Measurements from ENCODE around the gene LHCGR. TPM values are rescaled to one million over a fixed set of nuclear protein-coding genes. Genes with fewer than 3 reads are reported as not detected.
A peak's percentile ranks its signal among the peaks of the same experiment; 100 is the strongest.
"Not testable (repeated sequence)": the region's sequence is repeated elsewhere in the genome, so short reads cannot be mapped to it uniquely, and the experiment has no call there.

The LHCGR gene
- total RNA-seq, 1 donor from 2014 or later, result not detected

DNA sequence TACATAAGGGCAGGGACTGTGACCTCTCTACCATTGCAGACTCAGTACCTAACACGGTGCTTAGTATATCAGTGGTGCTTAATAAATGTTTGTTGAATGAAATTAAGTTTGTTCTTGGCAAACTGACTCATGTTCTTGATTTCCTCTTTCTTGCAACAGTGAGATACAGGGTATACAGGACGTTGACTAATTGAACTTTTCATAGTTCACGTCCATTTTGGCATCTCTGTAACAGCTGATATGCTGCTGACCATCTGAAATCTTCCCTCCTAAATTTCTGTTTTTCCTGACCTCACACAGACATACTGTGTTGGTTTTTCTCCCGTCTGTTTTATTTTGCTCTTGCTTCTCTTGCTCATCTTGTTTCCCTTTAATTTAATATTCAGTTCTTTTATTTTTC lies 44.2 kb downstream of the LHCGR start:
- peak in 1 of 2 donors; percentile 79 for DNase-seq (ENCODE audit: low read depth in 2 of 2)

DNA sequence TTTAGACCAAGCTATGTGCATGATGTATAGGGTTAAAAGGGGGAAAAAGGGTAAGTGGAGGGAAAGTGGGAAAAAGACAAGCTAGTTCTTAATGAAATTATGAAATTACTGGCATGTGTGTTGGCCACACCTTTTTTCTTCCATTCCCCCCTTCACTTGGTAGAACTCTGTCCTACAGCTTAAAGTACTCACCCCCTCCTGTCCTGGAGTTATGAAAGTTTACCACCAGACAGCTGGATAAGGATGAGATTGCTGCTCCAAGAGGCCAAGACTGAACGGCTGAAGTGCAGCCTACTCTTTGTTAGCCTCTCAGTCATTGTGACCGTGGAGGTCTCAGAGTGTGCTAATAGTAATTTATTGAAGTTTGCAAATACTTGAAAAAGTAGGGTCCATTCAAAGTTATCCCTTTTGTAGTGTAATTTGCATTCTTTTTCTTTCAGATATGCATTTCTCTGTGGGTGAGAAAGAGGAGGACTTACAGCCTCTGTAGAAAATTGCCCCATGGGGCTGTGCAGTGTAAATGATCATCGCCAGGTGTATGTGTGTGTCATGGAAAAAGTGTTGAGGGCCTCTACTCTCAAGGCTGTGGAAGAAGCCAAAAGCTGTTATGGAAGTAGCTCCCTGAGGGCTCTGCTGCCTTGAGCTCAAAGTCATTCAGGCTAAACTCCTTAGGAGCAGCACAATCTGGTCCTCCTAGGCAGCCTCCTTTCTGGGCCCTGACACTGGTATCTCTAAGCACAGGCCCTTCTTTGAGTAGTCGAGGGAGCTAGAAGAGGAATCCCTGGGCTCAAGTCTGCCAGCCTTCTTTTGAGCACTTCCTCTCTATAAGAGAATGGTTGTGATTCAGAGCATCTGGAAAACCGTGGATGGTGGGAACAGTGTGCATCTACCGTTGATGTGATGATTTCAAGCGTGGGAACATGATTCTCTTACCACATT lies 46.2 kb downstream of the LHCGR start:
- peak in 1 of 2 donors; percentile 36 for DNase-seq (ENCODE audit: low read depth in 2 of 2)

DNA sequence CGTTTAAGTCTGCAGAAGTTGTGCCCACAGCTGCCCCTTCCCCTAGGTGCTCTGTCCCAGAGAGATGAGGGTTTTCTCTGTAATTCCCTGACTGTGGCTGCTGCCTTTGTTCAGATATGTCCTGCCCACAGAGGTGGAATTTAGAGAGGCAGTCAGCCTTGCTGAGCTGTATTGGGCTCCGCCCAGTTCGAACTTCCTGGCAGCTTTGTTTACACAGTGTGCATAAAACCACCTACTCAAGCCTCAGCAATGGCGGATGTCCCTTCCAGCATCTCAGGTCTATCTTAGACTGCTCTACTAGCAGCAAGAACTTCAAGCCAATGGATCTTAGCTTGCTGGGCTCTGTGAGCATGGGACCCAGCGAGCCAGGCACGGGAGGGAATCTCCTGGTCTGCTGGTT lies 48.1 kb downstream of the LHCGR start:
- peak in 1 of 2 donors; percentile 50 for DNase-seq (ENCODE audit: low read depth in 2 of 2)

DNA sequence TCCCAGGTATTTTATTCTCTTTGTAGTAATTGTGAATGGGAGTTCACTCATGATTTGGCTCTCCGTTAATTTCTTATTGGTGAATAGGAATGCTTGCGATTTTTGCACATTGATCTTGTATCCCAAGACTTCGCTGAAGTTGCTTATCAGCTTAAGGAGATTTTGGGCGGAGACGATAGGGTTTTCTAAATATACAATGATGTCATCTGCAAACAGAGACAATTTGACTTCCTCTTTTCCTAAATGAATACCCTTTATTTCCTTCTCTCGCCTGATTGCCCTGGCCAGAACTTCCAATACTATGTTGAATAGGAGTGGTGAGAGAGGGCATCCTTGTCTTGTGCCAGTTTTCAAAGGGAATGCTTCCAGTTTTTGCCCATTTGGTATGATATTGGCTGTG lies 51.9 kb downstream of the LHCGR start:
- DNase-seq (ENCODE audit: low read depth in 2 of 2), result not testable (repeated sequence)

DNA sequence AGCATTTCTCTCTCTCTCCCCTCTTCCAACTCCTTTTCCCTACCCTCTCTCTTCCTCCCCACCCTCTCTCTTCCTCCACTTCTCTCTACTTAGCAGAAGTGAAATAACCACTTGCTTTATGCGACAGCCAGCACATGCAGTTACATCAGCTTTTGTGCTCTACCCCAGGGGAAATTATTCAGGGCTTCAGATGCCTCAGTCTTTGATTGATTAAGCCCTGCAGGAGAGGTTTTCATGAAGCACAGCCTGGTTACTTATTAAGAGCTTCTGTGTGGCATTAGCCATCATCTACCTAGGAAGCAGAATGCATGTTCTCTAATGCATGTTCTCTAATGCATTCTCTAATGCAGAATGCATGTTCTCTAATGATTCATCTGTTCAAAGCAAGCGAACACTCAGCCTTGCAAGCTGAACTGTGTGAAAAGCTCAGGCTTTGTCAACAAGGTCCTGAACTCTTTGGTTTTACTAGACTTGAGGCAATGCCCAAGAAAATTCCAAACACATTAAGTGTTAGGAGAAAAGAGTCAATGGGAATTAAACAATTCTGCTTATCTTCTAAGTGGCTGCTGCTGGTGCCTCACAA lies 56.1 kb downstream of the LHCGR start:
- DNase-seq (ENCODE audit: low read depth in 2 of 2), result no peak

DNA sequence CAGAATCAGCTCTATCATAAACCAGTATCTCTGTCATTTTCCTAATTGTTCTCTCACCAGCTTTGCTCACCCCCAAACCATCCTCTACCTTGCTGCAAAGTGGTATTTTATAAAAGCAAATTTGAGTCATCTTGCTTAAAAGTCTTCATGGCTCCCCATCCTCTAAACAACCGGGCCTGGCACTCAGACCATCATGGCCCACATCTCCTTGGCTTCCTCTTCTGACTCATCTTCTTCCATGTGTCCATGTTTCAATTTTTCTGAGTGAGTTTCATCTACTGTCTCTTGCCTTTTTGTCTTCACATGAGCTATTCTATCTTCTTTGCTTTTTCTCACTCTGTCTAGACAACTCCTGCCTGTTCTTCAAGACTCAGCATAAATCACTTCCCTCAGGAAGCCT lies 58.6 kb downstream of the LHCGR start:
- DNase-seq (ENCODE audit: low read depth in 2 of 2), result no peak

DNA sequence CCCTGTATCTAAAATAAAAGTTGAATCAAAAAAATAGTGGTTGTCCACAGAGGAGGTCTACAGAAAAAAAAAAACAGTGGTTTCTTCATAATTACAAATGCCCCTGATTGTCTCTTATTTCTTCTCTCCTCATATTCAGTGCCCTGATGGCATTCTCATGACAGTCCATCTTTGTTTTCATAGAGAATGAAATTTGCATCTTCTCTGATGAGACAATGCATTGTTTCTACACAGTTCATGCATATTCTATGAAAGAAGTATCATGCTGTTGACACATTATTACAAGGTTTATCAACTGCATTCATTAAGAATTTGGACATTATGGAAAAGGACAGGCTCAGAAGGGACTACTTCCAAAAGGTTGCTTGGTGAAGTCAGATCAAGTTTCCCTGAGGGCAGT lies 59.5 kb downstream of the LHCGR start:
- DNase-seq (ENCODE audit: low read depth in 2 of 2), result no peak

DNA sequence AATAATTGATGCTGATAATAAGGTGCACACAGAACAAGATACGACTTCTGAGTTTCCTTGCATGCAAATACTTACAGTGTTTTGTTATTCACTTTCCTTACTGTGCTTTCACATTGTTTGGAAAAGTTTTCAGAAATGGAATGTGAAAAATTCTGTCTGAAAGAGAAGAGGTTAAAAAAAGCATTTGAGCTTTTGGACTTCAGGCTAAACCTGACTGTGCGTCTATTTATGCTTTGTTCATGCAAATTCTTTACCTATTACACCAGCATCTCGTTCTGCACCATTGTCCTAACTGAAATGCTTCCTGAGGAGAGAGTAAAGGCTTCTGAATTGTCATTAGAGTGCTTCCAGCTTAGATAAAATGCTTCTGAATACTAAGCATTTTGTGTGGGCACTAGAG lies 61.4 kb downstream of the LHCGR start:
- no peak for DNase-seq (ENCODE audit: low read depth in 2 of 2)

DNA sequence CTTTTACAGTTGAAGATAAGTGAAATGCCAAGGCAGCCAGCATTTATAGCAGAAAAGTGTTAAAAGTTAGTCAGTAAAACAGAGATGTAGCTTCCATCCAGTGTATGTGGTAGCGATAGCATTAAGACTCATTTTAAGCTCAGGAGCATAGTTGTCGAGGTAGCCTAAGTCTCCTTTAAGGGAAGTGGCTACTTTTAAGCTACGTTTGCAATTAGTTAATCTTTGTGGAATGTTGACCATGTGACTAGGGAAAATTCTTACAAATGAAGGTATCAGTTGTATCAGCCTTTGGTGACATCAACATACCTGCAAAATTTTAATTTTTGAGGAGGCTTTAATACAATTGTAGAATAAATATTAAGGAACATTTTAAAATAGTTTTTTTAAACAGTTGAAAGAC lies 61.9 kb downstream of the LHCGR start:
- no peak for DNase-seq (ENCODE audit: low read depth in 2 of 2)

DNA sequence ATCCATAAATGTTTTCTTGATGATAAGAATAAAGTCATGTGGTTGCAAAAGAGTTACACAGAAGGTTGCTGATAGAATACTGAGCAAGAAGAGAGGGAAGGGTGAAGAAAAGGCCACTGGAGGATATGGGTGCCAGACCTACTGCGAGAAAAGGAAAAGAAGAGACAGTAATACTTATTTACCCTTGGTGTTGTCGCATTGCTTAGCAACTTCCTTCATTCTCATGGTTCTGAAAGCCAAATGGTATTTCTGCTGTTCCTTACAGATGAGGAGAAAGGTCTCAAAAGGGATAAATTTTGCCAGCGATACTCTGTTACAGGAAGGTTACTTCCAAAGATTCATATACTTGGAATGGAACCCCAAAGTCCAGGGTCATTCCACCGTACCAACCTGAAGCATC lies 62.5 kb downstream of the LHCGR start:
- DNase-seq (ENCODE audit: low read depth in 2 of 2), result no peak

DNA sequence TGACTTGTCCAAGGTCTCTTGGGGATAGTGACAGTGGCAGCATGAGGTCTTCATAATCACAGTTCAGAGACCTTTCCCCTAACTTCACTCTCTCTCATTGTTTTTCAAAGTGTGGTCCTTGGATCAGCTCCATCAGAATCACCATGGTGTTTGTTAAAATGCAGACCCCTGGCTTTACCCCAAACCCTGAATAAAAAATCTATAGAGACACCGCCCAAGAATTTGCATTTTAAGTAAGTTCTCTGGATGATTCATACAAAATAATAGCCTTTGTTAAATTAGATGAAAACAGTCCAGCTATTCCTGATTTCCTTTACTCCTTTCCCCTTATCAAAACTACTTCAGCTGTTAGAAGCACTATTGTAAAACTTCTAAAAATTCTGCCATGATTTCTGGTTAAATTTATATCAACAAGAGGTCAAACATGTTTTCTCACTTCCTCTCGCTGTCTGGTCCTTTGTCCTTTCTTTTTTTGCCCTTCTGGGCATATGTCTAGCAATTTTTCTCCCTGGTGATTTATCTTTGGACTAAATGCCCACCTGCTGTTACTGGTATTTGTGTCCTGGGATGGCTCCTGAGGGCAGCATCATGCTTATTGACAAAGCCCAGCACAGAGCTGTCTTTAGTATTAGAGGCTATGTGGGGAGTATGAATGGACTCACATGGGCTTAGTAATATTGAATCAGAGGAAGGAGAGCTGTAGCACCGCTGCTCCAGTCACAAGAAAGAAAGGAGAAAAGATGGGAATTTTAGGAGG lies 63.4 kb downstream of the LHCGR start:
- no peak for DNase-seq (ENCODE audit: low read depth in 2 of 2)

DNA sequence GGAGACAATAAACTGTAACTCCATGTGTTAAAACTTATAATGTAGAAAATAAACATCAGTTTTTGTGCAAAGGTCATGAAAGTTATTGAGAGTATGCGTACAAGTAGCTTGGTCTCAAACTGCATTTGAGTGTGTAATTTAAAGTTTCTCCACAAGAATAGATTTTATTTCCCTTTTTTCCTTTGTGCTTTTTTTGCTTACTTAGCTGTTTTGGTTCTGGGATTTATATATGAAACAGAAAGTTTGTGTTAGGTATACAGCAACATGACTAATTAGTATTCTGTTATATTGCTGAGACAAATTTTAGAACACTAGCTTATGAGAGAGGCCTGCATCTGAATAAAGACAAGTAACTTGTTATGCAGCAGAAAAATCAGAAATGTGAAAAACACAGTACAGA lies 70.4 kb downstream of the LHCGR start:
- no peak for DNase-seq (ENCODE audit: low read depth in 2 of 2)

DNA sequence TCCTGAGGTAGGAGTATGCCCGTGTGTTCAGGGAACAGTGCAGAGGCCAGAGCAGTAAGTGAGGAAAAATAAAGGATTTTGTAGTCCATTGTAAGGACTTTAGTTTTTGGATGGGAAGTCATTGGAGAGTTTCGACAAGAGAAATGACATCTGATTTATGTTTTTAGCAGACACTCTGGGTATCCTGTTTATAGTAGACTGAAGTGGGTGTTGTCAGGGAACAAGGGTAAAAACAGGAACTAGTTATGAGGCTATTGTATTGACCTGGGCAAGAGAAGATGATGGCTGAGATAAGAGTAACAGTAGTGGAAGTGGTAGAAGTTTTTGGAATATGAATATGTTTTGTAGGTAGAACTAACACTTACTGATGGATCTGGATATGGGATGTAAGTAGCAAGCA lies 78.1 kb downstream of the LHCGR start:
- DNase-seq (ENCODE audit: low read depth in 2 of 2), result peak in 1 of 2 donors; percentile 22

DNA sequence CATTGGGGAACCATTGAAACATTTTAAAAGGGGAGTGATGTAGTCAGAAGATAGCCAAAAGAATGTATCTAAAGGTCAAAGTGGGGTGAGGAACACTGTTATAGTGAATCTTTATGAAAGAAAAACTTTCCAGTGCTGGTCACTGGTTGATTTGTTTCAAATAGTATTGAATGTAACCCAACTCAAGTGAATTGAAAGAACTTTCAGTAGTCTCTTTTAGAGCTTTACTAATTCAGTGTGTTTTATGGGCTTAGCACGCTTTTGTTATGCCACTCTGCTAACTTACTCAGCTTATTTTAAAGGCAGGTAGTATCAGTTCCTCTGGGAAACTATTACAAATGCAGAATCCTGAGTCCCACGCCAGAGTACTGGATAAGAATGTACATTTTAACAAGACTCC lies 80.6 kb downstream of the LHCGR start:
- no peak for DNase-seq (ENCODE audit: low read depth in 2 of 2)

DNA sequence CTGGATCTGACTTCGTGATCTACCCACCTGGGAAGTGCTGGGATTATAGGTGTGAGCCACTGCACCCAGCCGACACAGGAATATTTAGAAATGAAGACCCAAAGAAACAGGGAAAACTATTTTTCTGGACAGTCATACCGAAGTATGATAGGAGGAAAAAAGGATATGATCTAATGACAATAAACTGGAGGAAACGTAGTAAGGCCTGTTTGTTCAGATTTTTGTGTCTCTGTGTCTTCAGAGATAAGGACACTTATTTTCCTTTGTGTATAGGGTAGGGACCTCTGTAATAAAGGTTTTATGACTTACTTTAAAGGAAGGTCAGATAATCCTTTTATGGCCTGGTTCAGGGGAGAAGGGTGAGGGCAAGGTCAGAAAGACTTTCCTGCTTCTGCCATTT lies 81.9 kb downstream of the LHCGR start:
- DNase-seq (ENCODE audit: low read depth in 2 of 2), result no peak

DNA sequence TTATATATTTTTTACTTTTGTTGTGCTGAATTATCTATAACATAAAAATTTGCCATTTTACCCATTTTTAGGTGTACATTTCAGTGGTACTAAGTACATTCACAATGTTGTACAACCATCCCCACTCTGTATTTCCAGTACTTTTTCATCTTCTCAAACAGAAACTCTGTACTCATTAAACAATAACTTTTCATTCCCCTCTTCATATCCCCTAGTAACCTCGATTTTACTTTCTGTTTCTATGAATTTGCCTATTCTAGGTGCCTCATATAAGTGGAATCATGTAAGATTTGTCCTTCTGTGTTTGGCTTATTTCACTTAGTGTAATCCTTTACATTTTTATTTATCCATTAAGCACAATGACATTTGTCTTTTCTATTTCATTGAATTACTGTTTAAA lies 86.5 kb downstream of the LHCGR start:
- DNase-seq (ENCODE audit: low read depth in 2 of 2), result no peak

DNA sequence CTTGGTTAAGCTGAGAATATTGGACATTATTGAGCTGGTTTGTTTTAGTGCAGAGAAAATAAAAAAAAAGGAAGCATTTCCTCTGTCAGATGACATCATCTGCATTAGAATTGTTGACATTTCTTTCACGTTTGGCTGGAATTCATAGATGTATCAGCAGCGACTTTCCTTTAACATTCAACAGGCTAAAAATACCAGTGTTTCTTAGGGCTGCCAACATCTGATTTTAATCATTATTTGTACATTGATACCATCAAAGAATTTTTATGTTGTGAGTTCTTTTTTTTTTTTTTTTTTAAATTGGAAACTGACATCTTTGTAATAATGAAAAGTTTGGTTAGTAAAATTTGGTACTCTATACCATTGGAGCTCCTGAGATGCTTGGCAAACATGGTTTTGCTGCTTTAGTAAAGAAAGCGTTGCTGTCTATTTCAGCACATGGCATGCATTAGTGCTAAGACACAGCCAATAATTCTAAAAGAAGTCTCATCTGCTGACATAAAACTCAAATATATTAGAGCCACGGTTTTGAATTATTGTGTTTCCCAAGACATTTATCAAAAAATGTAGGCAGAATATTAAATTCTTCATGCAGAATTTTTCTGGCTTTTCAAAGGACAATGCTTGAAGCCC lies 104.2 kb downstream of the LHCGR start:
- peak in 1 of 2 donors; percentile 45 for DNase-seq (ENCODE audit: low read depth in 2 of 2)

DNA sequence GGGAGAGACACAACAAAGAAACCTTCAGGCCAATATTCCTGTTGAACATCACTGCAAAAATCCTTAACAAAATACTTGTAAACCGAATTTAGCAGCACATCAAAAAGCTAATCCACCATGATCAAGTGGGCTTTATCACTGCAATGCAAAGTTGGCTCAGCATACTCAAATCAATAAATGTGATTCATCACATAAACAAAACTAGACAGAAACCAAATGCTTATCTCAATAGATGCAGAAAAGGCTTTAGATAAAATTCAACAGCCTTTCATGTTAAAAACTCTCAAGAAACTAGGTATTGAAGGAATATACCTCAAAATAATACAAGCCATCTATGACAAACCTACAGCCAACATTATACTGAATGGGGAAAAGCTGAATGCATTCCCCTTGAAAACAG lies 117.3 kb downstream of the LHCGR start:
- DNase-seq (ENCODE audit: low read depth in 2 of 2), result no peak
